Ascending aorta (tissue), 2 donors: ENCODE results near the gene INSL3. TPM values are rescaled to one million over a fixed set of nuclear protein-coding genes. Genes with fewer than 3 reads are reported as not detected.
"Not testable (repeated sequence)": the region's sequence is repeated elsewhere in the genome, so short reads cannot be mapped to it uniquely, and the experiment has no call there.

ENCODE experiments used
- DNase-seq, 2 donors: peaks; one replicate each; pipeline ENCODE4 v3.0.0-alpha.2; 2019; ENCODE audit warnings: low spot score in 2 of 2
- H3K27ac ChIP-seq, 2 donors: fragments of 200-600 bp; sonication (generic); one replicate each; pipeline ENCODE4 v1.5.1; 2016 to 2017; ENCODE audit warnings: mild to moderate bottlenecking in 1 of 2
- H3K27me3 ChIP-seq: fragments of 200-600 bp; sonication (generic); one replicate; pipeline ENCODE4 v1.5.1; 2017
- H3K36me3 ChIP-seq, 2 donors: fragments of 200-600 bp; sonication (generic); one replicate each; pipeline ENCODE4 v1.5.1; 2016
- H3K4me1 ChIP-seq, 2 donors: fragments of 200-600 bp; sonication (generic); one replicate each; pipeline ENCODE4 v1.5.1; 2016 to 2017; ENCODE audit warnings: mild to moderate bottlenecking in 1 of 2
- H3K4me3 ChIP-seq, 2 donors: fragments of 200-600 bp; sonication (generic); one replicate each; pipeline ENCODE4 v1.5.1; 2016 to 2017; ENCODE audit warnings: mild to moderate bottlenecking in 1 of 2
- H3K9me3 ChIP-seq, 2 donors: fragments of 200-600 bp; sonication (generic); one replicate each; pipeline ENCODE4 v1.5.1; 2016
- intact Hi-C: fragments of 100-400 bp; cut with DNase I; formaldehyde crosslinking; loops from one replicate; pipeline ENCODE4 v1.15.1; 2023
- total RNA-seq: library from RNA; depleted of rRNA; stranded (reverse); fragments of >200 nt; gene quantifications from one replicate; pipeline ENCODE4 v1.1.0, GENCODE V29; 2016
- TF ChIP-seq, protein P1 (sequence below), 3 experiments: fragments of 200-600 bp in 2 of 3; fragments of 450-650 bp in 1 of 3; sonication (generic) in 2 of 3; IDR thresholded peaks; one replicate each; pipeline ENCODE4 v1.5.1; 2016 to 2019; ENCODE audit warnings: antibody characterized with exemption in 3 of 3, mild to moderate bottlenecking in 1 of 3, moderate library complexity in 1 of 3

The INSL3 gene
- total RNA-seq, 1 donor from 2014 or later, result not detected

- intact Hi-C loops, result no loop called here
- Histone ChIP-seq H3K4me1 (no peaks in the 10 kb centered on the region), H3K27ac (no peak overlapping the region), H3K9me3 (no peaks in the 10 kb centered on the region), H3K4me3 (no peak overlapping the region), H3K36me3 (no peaks in the 10 kb centered on the region), H3K27me3 (no peaks in the 10 kb centered on the region)
- DNase-seq, result no peak
- TF ChIP-seq, protein P1, sequence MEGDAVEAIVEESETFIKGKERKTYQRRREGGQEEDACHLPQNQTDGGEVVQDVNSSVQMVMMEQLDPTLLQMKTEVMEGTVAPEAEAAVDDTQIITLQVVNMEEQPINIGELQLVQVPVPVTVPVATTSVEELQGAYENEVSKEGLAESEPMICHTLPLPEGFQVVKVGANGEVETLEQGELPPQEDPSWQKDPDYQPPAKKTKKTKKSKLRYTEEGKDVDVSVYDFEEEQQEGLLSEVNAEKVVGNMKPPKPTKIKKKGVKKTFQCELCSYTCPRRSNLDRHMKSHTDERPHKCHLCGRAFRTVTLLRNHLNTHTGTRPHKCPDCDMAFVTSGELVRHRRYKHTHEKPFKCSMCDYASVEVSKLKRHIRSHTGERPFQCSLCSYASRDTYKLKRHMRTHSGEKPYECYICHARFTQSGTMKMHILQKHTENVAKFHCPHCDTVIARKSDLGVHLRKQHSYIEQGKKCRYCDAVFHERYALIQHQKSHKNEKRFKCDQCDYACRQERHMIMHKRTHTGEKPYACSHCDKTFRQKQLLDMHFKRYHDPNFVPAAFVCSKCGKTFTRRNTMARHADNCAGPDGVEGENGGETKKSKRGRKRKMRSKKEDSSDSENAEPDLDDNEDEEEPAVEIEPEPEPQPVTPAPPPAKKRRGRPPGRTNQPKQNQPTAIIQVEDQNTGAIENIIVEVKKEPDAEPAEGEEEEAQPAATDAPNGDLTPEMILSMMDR (IDR thresholded peaks at IDR 0.05), result no peak
Measured at GRCh38 chr19:17788632-17789031, 32.7 kb downstream of the INSL3 start.

- Histone ChIP-seq H3K4me3 (no peak overlapping the region), H3K27me3 (no peaks in the 10 kb centered on the region), H3K4me1 (no peaks in the 10 kb centered on the region), H3K9me3 (no peaks in the 10 kb centered on the region), H3K27ac (no peak overlapping the region), H3K36me3 (no peaks in the 10 kb centered on the region)
- intact Hi-C loops, result no loop called here
- no peak for DNase-seq
- TF ChIP-seq, protein P1 (IDR thresholded peaks at IDR 0.05), result no peak
Measured at GRCh38 chr19:17787274-17787913, 33.9 kb downstream of the INSL3 start.

DNA sequence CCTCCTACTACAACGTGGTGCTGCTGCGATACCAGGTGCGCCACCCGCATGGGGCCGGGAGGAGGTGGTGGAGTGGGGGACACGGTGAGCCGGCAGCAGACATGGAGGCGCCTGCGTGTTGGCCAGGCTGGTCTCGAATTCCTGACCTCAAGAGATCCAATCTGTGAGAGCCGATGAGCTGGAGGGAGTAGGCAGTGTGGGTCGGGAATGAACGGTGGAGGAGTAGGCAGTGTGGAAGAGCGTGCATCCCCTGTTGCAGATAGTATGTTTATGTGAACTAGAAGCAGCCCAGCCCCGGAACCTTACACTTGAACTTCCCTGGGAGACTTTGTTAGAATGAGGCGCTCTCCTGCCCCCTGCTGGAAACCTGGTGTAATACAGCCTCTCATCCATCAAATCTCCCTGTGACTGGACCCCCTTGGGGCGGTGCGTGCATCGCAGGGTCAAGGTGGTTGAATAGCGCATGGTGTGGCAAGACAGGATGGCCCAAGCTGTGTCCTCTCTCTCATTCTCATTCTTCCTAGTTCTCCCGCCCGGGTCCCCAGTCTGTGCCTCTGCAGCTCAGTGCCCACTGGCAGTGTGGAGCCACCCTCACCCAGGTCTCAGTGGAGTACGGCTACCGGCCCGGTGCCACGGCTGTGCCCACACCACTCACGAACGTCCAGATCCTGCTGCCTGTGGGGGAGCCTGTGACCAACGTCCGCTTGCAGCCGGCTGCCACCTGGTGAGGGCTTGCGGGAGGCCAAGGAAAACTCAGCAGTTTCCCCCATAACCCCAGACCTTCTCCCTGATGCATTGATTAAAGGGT, 36.9 kb downstream of the INSL3 start:
- no peaks in the 10 kb centered on the region for H3K4me1 ChIP-seq
- peak in 1 of 2 donors; percentile 77 for DNase-seq
- H3K4me3 ChIP-seq, result no peak overlapping the region
- TF ChIP-seq, protein P1 (IDR thresholded peaks at IDR 0.05), result peak; percentile 68 to 73 (median 70)
- H3K36me3 ChIP-seq, result no peaks in the 10 kb centered on the region
- intact Hi-C loops, result no loop called here
- H3K27me3 ChIP-seq, result no peaks in the 10 kb centered on the region
- H3K9me3 ChIP-seq, result no peaks in the 10 kb centered on the region
- no peak overlapping the region for H3K27ac ChIP-seq

GRCh38 chr19:17783721-17784120, 37.6 kb downstream of the INSL3 start:
- H3K36me3 ChIP-seq, DNase-seq, H3K27me3 ChIP-seq, intact Hi-C loops, H3K27ac ChIP-seq, H3K9me3 ChIP-seq, H3K4me3 ChIP-seq, H3K4me1 ChIP-seq: not testable (repeated sequence)

GRCh38 chr19:17780781-17781180, 40.5 kb downstream of the INSL3 start:
- TF ChIP-seq, protein P1 (IDR thresholded peaks at IDR 0.05), result no peak
- DNase-seq, result no peak
- Histone ChIP-seq H3K9me3 (no peaks in the 10 kb centered on the region), H3K4me3 (no peak overlapping the region), H3K27me3 (peaks cover 13% of the 10 kb centered on the region), H3K36me3 (no peaks in the 10 kb centered on the region), H3K27ac (no peak overlapping the region), H3K4me1 (no peaks in the 10 kb centered on the region)
- intact Hi-C loops, result no loop called here
